ENCODE data around the gene ADAP2. TPM values are rescaled to one million over a fixed set of nuclear protein-coding genes. Genes with fewer than 3 reads are reported as not detected.
"Not testable (repeated sequence)": the region's sequence is repeated elsewhere in the genome, so short reads cannot be mapped to it uniquely, and the experiment has no call there.

ADAP2 gene
- total and polyA plus RNA-seq, 10 of the 15 experiments (the other 5 are each of a cell fraction or from before 2014, with no cell fraction given), result 0.15 to 13.6 (median 6.8) TPM

DNA sequence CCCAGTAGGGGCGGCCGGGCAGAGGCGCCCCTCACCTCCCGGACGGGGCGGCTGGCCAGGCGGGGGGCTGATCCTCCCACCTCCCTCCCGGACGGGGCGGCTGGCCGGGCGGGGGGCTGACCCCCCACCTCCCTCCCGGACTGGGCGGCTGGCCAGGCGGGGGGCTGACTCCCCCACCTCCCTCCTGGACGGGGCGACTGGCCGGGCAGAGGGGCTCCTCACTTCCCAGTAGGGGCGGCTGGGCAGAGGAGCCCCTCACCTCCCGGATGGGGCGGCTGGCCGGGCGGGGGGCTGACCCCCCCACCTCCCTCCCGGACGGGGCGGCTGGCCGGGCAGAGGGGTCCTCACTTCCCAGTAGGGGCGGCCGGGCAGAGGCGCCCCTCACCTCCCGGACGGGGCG lies 58.2 kb downstream of the ADAP2 start:
- BruUV-seq (replicated peaks); H3K27ac ChIP-seq (ENCODE audit: control insufficient read depth, insufficient read depth); in situ Hi-C loops (cut with MboI); RAD21 ChIA-PET (ENCODE audit: unreplicated experiment); H4K20me1 ChIP-seq (ENCODE audit: control insufficient read depth, insufficient read depth); H2AFZ ChIP-seq (ENCODE audit: control insufficient read depth, low read depth, low read length); H3K79me2 ChIP-seq (ENCODE audit: control insufficient read depth, insufficient read depth, low read length); H3K27me3 ChIP-seq (replicated peaks in 1 of 2; ENCODE audit: control insufficient read depth in 2 of 2, insufficient read depth in 2 of 2, low read length in 1 of 2); SMC1A ChIA-PET (ENCODE audit: uncharacterized antibody, unreplicated experiment); H3K9ac ChIP-seq (ENCODE audit: control insufficient read depth, insufficient read depth, low read length); H3K4me2 ChIP-seq (ENCODE audit: control insufficient read depth, insufficient read depth); intact Hi-C loops (cut with micrococcal nuclease; ENCODE audit: unreplicated experiment); POLR2A ChIA-PET; H3K9me3 ChIP-seq (replicated peaks; ENCODE audit: control insufficient read depth, insufficient read depth, low read length); H3K4me1 ChIP-seq (ENCODE audit: control insufficient read depth, insufficient read depth, low read length); DNase-seq (ENCODE audit: low read depth, low spot score); CTCF ChIA-PET; ATAC-seq; FAIRE-seq; H3K36me3 ChIP-seq (ENCODE audit: control insufficient read depth in 2 of 2, insufficient read depth in 2 of 2, low read length in 1 of 2); H3K4me3 ChIP-seq: not testable (repeated sequence)
- WGBS (ENCODE audit: insufficient coverage, insufficient replicate concordance, low lambda C conversion rate, missing lambda C conversion rate), result no CpG with 5 or more reads among the region's 33 CpGs

DNA sequence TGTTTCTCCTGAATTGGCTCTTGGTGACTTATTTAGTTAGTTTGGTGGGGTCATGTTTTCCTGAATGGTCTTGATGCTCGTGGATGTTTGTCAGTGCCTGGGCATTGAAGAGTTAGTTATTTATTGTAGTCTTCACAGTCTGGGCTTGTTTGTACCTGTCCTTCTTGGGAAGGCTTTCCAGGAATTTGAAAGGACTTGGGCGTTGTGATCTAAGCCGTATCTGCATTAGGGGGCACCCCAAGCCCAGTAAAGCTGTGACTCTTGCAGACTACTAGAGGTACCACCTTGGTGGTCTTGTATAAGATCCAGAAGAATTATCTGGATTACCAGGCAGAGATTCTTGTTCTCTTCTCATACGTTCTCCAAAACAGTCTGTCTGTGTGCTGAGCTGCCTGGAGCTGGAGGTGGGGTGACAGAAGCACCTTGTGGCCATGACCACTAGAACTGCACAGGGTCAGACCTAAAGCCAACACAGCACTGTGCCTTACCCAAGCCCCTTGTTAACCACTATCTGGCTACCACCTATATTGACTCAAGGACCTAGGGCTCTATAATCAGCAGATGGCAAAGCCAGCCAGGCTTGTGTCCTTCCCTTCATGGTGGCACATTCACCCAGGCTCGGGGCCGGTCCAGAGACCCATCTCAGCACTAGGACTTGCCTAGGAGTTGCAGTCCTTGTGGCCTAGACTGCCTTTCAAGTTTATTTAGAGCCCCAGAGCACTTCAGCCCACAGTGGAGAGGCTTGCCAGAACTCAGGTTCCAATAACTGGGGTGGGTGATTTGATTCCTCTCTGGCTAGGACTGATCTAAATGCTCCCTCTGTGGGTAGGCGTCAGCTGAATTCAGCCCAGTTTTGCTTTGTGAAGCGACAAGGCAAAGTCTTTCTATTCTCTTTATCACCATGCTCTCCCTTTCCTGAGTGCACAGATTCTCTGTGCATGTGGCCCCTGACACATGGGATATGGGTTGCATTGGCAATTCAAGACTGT lies 60.1 kb downstream of the ADAP2 start:
- H3K79me2 ChIP-seq (ENCODE audit: control insufficient read depth, insufficient read depth, low read length), result no peaks in the 10 kb centered on the region
- ChIA-PET SMC1A (ENCODE audit: uncharacterized antibody, unreplicated experiment) (no interaction called here), RAD21 (ENCODE audit: unreplicated experiment) (no interaction called here), POLR2A (no interaction called here), CTCF (no interaction called here)
- H3K27me3 ChIP-seq (replicated peaks in 1 of 2; ENCODE audit: control insufficient read depth in 2 of 2, insufficient read depth in 2 of 2, low read length in 1 of 2), result no peaks in the 10 kb centered on the region
- no peak overlapping the region for H3K27ac ChIP-seq (ENCODE audit: control insufficient read depth, insufficient read depth)
- H3K4me2 ChIP-seq (ENCODE audit: control insufficient read depth, insufficient read depth), result no peak overlapping the region
- no peaks in the 10 kb centered on the region for H3K4me1 ChIP-seq (ENCODE audit: control insufficient read depth, insufficient read depth, low read length)
- BruUV-seq (replicated peaks), result no TSS peak
- FAIRE-seq (no peak), ATAC-seq (peak; percentile 31; the same call in 2 of the 3 replicates), DNase-seq (ENCODE audit: low read depth, low spot score) (no peak)
- intact Hi-C loops (cut with micrococcal nuclease; ENCODE audit: unreplicated experiment), result no loop called here
- no peaks in the 10 kb centered on the region; a peak in 1 of 4 replicates for H3K36me3 ChIP-seq (ENCODE audit: control insufficient read depth in 2 of 2, insufficient read depth in 2 of 2, low read length in 1 of 2)
- no peak overlapping the region for H3K4me3 ChIP-seq
- in situ Hi-C loops (cut with MboI), result no loop called here
- 81% methylated on average over 8 of the region's 8 CpGs for WGBS (ENCODE audit: insufficient coverage, insufficient replicate concordance, low lambda C conversion rate, missing lambda C conversion rate)
- H2AFZ ChIP-seq (ENCODE audit: control insufficient read depth, low read depth, low read length), result no peak overlapping the region
- H4K20me1 ChIP-seq (ENCODE audit: control insufficient read depth, insufficient read depth), result no peaks in the 10 kb centered on the region
- TF ChIP-seq CREB1 (IDR thresholded peaks at IDR 0.05; ENCODE audit: low read depth) (no peak), RAD21 (IDR thresholded peaks at IDR 0.05; ENCODE audit: insufficient read depth, low read depth, low read length) (0 out of 2 replicates have a peak, but pooled peaks have one; percentile 2)
- H3K9me3 ChIP-seq (replicated peaks; ENCODE audit: control insufficient read depth, insufficient read depth, low read length), result no peaks in the 10 kb centered on the region
- H3K9ac ChIP-seq (ENCODE audit: control insufficient read depth, insufficient read depth, low read length), result no peak overlapping the region

Data from GM12878 (cell line).